HG03439 (cell line): ENCODE results near the gene BUB3.

ENCODE experiments used
- ATAC-seq: cut with Tn5 transposase; IDR thresholded peaks from one replicate; pipeline ENCODE4 v1.9.1; 2021; ENCODE audit warnings: mild to moderate bottlenecking, moderate library complexity; ENCODE audit not compliant: unreplicated experiment

BUB3 gene

DNA sequence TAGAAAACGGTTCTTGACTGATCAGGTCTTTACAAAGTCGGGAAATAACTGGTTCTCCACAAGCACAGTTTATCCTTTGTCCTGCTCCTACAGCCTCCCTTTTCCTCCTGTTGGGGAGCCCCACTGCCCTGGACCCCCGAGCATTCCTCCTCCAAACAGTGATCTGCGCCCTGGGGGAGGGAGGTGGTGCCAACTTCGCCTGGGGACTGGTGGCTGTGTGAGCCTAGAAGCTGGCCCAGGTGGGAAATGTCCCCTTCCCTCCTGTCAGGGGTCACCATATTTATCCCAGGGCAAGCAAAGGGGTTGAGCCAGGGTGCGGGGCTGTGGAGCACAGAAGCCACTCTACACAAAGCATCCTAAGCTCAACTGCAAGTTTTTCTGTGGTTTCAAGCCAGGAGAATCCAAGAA is 13.2 kb upstream of the BUB3 start:
- no peak for ATAC-seq

DNA sequence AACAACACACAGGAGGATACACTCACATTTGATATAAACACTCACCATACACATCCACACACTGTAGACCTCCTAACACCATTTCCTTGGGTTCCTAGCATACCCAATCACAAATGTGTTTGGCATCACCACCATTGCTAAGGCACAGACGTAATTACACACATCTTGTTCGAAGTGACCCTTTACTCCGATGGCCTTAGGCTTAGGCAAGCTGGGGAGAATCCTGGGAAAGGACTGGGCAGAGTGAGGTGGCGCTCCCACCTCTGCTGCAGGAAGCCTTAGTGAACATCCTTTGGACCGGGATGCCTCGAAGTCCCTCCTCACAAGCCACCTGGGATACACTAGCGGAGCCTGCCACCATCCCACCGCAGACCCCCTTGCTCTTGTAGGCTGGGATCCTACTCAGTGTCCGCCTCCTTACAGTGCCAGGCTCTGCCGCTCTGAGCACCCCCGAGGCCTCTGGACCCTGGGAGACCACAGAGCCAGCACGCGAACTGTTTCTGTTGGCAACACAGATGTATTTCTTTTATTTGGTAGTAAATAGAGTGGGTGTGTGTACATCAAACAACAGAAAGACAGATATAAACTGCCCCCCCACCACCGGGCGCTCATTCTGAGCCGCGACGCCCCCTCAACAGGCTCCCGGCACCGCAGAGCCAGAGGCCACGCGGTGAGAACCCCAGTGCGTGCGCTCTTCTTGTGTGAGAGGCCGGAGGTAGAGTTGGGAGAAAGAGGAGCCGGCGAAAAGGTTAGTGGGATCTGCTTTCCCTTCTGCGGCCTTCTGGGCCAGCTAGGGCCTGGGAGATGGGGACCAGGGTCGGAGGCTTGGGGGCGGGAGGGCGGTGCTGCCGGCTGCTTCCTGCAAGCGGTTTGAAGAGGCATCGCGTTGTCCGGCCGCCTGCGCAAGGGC is 12.2 kb upstream of the BUB3 start:
- no peak for ATAC-seq

GRCh38 chr10:123142701-123143161 is 11.5 kb upstream of the BUB3 start:
- ATAC-seq, result no peak

DNA sequence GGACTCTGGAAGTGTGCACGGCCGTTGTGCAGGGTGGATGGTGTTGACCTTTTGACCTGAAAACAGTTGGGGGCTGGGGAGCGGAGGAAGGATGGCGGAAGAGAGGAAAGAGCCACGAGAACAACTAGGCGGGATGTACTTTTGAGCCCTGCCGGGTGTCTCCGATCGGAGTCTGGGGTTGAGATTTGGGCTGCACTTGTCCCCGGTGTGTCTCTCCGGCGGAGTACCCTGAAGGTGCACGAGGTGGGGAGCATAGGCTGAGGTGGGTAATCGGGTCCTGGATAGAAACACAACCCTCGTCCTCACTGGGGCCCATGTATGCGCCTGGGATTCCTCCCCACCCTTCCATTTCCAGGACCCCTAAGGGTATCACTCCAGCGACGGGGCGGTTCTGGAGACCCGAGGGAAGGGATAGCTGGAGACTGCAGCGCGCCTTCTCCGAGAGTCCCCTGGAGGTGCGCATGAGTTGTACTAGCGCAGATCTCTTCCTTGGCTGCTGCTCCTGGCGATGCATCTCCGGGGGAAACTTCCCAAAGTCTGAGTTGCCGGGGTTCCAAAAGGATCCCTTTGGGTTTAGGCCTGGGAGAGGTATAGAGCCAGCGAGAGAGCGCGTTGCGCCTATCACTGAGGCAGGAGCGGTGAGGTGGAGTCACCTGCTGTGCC is 10.9 kb upstream of the BUB3 start:
- ATAC-seq, result no peak

DNA sequence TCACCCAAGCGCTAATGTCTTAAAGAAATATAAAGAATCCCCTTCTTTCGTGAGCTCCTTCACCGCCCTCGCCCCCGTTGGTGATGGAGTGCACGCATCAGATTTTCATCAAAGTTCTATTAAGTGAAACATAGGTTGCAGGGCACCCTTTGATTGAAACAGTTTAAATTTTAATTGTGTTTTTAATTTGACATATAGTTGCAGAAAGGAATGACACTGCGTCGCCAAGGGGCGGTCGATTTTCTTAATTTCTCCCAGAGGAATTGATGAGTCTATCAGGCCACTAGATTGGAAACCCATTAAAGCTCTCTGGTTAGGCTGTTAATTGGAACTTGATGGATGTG is 10.4 kb upstream of the BUB3 start:
- ATAC-seq, result no peak

DNA sequence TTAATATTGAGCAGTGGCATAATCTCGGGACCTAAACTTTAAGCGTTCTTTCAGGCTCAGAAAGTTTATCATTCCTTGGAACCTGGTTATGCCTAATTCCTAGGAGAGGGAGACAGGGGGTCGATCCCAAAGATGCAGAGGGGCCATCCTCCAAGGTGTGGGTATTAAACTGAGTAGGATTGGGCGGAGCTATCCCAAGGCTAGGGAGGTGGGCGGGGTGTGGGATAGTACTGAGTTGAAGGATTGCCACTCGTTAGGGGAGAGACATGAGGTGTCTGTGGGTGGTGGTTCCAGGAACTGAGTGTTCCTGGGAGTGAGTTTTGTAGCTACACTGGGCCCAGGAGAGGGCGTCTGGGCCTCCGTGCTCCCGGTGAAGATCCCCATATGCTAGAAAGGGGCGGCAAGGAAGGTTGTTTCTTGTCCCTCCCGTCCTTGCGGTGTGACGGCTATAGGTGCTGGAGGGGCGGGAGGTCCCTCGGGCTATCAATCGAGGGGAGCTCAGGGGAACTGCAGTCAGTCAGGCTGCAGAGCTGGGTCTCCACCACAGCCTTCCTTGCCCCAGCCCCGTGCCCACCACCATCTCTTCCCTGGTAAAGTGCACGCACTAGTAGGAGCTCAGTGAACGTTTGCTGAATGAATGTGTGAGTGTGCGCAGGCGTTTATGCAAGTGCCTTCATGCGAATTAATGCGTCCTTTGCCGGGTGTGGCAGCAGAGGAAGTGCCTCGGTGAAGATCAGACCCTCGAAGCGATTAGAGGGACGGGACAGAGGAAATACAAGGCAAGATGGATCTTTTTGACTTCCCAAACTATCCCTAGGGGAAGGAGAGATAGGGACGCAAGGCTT is 9.3 kb upstream of the BUB3 start:
- no peak for ATAC-seq

- ATAC-seq, result no peak
Measured at GRCh38 chr10:123145542-123146012, 8.6 kb upstream of the BUB3 start.

GRCh38 chr10:123146013-123146893 is 7.9 kb upstream of the BUB3 start:
- ATAC-seq, result no peak

- ATAC-seq, result no peak
Measured at GRCh38 chr10:123146894-123147634, 7.1 kb upstream of the BUB3 start.

- no peak for ATAC-seq
Measured at GRCh38 chr10:123147635-123148413, 6.4 kb upstream of the BUB3 start, which contains the start of gene HMX2. Gene HMX2 (plus strand): TSS chr10:123148136. CDS start chr10:123148379, 243 bp downstream.

DNA sequence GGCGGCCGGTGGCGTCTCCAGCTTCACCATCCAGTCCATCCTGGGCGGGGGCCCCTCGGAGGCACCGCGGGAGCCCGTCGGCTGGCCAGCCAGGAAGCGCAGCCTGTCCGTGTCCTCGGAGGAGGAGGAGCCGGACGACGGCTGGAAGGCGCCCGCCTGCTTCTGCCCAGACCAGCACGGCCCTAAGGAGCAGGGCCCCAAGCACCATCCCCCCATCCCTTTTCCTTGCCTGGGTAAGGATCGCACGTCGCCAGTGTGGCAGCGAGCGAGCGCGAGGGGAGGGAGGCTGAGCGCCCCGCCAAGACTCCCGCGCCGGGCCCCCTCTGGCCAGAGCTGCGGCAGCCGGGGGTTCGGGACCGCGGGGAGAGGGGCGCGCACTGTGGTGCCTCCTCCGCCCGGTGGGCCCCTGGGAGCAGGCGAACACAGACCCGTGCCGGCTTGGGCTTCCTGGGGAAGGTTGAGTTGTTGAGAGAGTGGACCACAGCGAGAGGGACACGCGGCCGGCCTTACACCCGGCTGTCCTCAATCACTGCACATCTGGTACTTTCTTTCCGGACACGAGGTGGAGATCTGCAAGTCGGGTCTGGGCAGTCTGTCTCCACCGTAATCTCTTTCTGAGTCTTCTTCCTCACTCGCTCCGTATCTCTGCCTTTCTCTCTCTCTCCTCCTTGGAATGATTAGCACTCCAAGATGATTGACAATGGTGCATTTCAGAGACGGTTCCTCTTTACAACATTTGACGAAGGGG is 5.6 kb upstream of the BUB3 start:
- ATAC-seq, result no peak

GRCh38 chr10:123149162-123149567 is 5.0 kb upstream of the BUB3 start:
- no peak for ATAC-seq

- ATAC-seq, result no peak
Measured at GRCh38 chr10:123149568-123150270, 4.5 kb upstream of the BUB3 start.

GRCh38 chr10:123150271-123150985 is 3.8 kb upstream of the BUB3 start:
- no peak for ATAC-seq

DNA sequence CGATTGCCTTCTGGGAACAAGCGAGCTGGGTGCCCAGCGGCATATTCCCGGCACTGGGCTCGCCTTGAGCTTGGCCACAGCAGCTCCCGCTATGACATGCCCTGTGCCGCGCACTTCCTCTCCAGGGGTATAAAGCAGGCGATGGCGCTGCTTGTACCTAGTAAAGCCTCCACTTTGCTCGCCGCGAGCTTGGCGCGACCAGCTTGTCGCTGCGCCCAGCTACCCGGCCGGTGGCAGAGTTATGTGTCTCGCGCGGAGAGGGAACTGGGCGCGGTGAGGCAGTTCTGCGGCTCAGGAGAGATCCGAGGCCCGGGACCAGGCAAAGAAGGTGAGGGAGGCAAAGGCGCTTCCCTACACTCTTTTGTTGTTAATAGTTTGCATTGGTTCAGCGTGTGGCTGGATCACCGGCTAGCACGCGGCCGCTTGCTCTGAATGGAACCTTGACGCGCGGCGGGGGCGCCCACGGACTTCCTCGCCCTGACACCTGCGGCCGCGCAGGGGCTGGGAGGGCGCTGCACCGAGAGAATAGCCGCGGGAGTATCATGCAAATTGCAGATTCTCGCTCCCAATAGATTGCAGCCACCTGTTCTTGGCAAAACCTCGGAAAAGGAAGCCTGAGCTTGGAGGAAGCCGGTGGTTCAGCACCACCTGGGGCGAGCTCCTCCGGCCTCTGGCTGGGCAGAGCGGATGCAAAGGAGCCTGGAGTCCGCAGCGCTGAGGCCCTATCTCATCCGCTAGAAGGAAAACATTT is 3.0 kb upstream of the BUB3 start:
- no peak for ATAC-seq

- ATAC-seq, result no peak
Measured at GRCh38 chr10:123151737-123152135, 2.5 kb upstream of the BUB3 start.
